ENCODE data around the gene TDRD15.
"Not testable (repeated sequence)": the region's sequence is repeated elsewhere in the genome, so short reads cannot be mapped to it uniquely, and the experiment has no call there.

TDRD15 gene

DNA sequence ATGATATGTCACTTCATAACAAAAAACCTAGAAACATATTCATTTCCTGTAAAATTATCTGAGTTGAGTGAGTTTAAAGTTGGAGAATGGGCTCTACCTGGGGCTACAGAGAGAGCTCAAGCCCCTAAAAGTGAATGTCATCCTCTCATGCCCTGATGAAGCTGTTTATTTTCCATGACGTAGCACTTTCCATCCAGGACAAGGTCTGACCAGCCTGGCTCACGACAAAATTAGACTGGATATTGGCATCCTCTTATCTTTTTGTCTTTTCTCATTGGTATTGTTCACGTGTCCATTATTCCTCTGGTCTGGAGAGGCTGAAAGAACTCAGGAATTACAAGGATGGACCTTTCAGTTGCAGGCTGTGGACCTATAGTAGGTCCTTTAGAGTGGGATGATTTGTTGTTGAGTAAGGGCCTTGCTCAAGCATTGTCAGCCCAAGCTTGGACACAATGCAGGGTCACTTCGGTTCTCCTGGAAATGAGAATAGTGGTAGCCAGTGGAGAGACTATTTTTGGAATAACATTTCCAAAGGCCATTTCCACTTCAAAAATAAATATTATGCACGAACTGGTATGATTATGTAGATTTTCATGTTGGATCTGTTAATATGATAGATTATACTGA, 24.4 kb upstream of the TDRD15 start:
- ChIA-PET POLR2A (no interaction called here), CTCF (no interaction called here)
- TF ChIP-seq LEF1 (IDR thresholded peaks at IDR 0.05; ENCODE audit: borderline replicate concordance) (no peak), SUZ12 (IDR thresholded peaks at IDR 0.05) (no peak), FOXM1 (IDR thresholded peaks at IDR 0.05; ENCODE audit: borderline replicate concordance) (no peak), HDGF (IDR thresholded peaks at IDR 0.05; ENCODE audit: borderline replicate concordance) (no peak), ARNT (IDR thresholded peaks at IDR 0.05) (no peak), ELF4 (IDR thresholded peaks at IDR 0.05) (no peak), TARDBP (IDR thresholded peaks at IDR 0.05) (no peak), CTBP1 (IDR thresholded peaks at IDR 0.05; ENCODE audit: borderline replicate concordance) (no peak), ZNF384 (IDR thresholded peaks at IDR 0.05) (no peak), FOXA1 (IDR thresholded peaks at IDR 0.05) (no peak), NFRKB (IDR thresholded peaks at IDR 0.05) (no peak)
- TF ChIP-seq, protein P1, sequence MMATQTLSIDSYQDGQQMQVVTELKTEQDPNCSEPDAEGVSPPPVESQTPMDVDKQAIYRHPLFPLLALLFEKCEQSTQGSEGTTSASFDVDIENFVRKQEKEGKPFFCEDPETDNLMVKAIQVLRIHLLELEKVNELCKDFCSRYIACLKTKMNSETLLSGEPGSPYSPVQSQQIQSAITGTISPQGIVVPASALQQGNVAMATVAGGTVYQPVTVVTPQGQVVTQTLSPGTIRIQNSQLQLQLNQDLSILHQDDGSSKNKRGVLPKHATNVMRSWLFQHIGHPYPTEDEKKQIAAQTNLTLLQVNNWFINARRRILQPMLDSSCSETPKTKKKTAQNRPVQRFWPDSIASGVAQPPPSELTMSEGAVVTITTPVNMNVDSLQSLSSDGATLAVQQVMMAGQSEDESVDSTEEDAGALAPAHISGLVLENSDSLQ (IDR thresholded peaks at IDR 0.05) = no peak
- no peak for DNase-seq (ENCODE audit: extremely low spot score)

DNA sequence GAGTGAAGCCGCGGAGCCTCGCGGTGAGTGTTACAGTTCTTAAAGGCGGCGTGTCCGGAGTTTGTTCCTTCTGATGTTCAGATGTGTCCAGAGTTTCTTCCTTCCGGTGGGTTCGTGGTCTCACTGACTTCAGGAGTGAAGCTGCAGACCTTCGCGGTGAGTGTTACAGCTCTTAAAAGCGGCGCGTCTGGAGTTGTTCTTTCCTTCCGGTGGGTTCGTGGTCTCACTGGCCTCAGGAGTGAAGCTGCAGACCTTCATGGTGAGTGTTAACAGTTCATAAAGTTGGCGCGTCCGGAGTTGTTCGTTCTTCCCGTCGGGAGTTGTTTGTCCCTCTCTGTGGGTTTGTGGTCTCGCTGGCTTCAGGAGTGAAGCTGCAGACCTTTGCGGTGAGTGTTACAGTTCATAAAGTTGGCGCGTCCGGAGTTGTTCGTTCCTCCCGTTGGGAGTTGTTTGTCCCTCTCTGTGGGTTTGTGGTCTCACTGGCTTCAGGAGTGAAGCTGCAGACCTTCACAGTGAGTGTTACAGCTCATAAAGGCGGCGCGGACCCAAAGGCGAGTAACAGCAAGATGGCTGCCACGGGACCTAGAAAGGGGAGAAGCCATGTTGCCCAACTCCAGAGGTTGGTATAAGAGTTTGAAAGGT, 22.1 kb upstream of the TDRD15 start:
- DNase-seq (ENCODE audit: extremely low spot score); CTCF ChIA-PET; POLR2A ChIA-PET: not testable (repeated sequence)

DNA sequence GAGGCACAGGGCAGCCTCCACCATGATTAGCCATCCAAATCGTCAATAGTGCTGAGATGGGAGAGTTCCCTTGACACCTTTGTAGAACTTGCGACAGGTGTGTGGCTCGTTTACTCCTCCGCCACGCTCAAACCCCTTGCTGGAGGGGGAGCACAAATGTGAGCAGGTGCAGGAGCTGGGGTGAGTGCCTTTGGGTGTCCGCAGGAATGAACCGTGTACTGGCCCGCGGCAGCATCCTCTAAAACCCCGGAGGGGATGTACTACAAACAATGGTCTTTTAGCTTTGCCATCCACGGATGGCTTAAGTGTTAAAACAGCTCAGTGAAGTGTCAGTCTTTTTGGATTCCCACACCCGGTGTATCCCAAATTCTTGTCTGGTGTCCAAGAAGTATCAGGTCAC, 21.4 kb upstream of the TDRD15 start:
- no peak for DNase-seq (ENCODE audit: extremely low spot score)
- TF ChIP-seq TARDBP (IDR thresholded peaks at IDR 0.05) (no peak), BHLHE40 (IDR thresholded peaks at IDR 0.05; ENCODE audit: borderline replicate concordance) (no peak)
- TF ChIP-seq, protein P1 (IDR thresholded peaks at IDR 0.05) = no peak
- ChIA-PET POLR2A (no interaction called here), CTCF (no interaction called here)

DNA sequence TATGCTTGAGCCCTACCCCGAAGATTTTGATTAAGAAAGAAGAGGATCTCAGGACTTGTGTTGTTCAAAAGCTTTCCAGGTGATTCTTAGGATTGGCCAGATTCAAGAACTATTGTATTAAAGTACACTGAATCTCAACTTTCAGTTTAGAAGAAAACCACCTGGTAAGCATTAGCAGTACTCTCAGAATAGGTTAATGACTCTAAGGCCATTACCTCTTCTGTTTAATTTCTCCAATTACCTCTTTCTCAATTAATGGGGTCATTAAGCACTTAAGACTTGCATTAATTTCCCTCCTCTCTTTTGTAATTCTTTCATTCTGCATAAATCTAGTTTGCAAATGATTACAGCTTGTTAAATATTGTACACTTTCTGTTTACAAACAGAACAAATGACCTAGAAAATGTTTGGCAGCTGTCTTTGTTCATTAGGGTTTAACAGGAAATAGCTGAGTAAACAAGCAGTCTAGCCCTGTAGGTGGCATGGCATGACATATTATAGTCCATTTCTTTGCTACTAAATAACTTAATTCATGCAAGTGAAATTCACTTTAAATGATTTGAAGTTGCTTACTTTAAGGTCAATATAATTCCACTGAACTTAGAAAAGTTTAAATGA, 20.4 kb upstream of the TDRD15 start:
- DNase-seq (ENCODE audit: extremely low spot score) = no peak
- CTCF ChIA-PET = no interaction called here

DNA sequence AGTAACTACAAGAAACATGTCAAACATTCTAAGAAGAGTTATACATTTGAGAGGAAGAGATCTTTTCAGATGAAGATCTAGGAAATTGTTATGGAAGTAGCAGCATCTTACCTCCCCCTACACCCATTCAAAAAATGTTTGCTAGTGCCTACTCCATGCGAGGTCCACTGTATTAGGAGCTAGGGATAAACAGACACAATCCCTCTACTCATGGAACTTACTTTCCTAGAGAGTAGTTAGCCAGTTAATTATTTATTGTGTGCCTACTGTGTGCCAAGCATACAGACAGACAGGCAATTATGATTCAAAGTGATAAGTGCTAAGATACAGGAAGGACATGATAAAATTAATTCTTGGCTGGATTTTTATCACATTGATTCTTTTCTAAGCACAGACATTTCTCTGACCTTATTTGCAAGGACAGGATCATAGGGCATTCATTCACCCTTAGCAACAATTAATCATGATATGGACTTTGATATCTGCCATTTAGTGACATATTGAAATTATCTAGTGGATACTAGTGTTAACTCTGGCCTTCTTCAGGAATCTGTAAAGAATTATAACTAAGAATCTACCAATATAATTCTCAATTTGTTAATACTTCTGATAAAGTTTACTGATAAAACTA, 19.6 kb upstream of the TDRD15 start:
- ChIA-PET POLR2A (no interaction called here), CTCF (no interaction called here)
- TF ChIP-seq FOXA1 (IDR thresholded peaks at IDR 0.05) (no peak), CTBP1 (IDR thresholded peaks at IDR 0.05; ENCODE audit: borderline replicate concordance) (no peak), LEF1 (IDR thresholded peaks at IDR 0.05; ENCODE audit: borderline replicate concordance) (no peak), ELF4 (IDR thresholded peaks at IDR 0.05) (no peak), FOXK2 (IDR thresholded peaks at IDR 0.05) (no peak), BHLHE40 (IDR thresholded peaks at IDR 0.05; ENCODE audit: borderline replicate concordance) (no peak), TARDBP (IDR thresholded peaks at IDR 0.05) (no peak), ARNT (IDR thresholded peaks at IDR 0.05) (no peak), FOXM1 (IDR thresholded peaks at IDR 0.05; ENCODE audit: borderline replicate concordance) (no peak), ZNF384 (IDR thresholded peaks at IDR 0.05) (no peak), NFRKB (IDR thresholded peaks at IDR 0.05) (no peak), SUZ12 (IDR thresholded peaks at IDR 0.05) (no peak), SP1 (IDR thresholded peaks at IDR 0.05) (no peak), L3MBTL2 (conservative IDR thresholded peaks at IDR 0.05) (no peak), HDGF (IDR thresholded peaks at IDR 0.05; ENCODE audit: borderline replicate concordance) (no peak)
- TF ChIP-seq, protein P1 (IDR thresholded peaks at IDR 0.05) = no peak
- no peak for DNase-seq (ENCODE audit: extremely low spot score)

More for the DNA sequence above, 20.4 kb upstream of the TDRD15 start:
- POLR2A ChIA-PET = no interaction called here
- TF ChIP-seq TARDBP (IDR thresholded peaks at IDR 0.05) = no peak
- TF ChIP-seq FOXM1 (IDR thresholded peaks at IDR 0.05; ENCODE audit: borderline replicate concordance) = no peak
- no peak for TF ChIP-seq BHLHE40 (IDR thresholded peaks at IDR 0.05; ENCODE audit: borderline replicate concordance)

DNA sequence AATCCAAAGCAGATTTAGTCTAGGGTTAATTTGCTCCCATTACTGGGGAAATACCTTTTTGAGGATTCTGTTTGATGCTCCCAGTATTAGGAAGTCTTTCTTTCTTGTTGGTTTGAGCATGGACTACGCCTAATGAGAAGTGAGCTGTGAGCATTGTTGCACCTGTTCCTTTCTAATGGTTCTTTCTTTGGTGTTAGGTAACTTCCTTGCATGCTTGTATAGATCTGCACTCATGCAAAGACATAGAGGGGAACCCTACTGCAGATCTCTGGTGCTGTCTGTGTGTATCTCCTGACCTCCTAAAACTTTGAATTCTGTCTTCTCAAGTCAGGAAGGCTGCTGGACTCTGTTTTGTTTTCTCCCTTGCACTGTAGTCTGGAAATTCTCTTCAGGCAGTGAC, 12.8 kb upstream of the TDRD15 start:
- DNase-seq (ENCODE audit: extremely low spot score) = no peak
- POLR2A ChIA-PET = no interaction called here
- CTCF ChIA-PET = no interaction called here
- TF ChIP-seq ARNT (IDR thresholded peaks at IDR 0.05) (no peak), HDGF (IDR thresholded peaks at IDR 0.05; ENCODE audit: borderline replicate concordance) (no peak), FOXM1 (IDR thresholded peaks at IDR 0.05; ENCODE audit: borderline replicate concordance) (no peak), ZNF384 (IDR thresholded peaks at IDR 0.05) (no peak), LEF1 (IDR thresholded peaks at IDR 0.05; ENCODE audit: borderline replicate concordance) (no peak), NFRKB (IDR thresholded peaks at IDR 0.05) (no peak), FOXK2 (IDR thresholded peaks at IDR 0.05) (no peak), L3MBTL2 (conservative IDR thresholded peaks at IDR 0.05) (no peak), FOXA1 (IDR thresholded peaks at IDR 0.05) (no peak), ELF4 (IDR thresholded peaks at IDR 0.05) (no peak), SP1 (IDR thresholded peaks at IDR 0.05) (no peak), CTBP1 (IDR thresholded peaks at IDR 0.05; ENCODE audit: borderline replicate concordance) (no peak), SUZ12 (IDR thresholded peaks at IDR 0.05) (no peak), BHLHE40 (IDR thresholded peaks at IDR 0.05; ENCODE audit: borderline replicate concordance) (no peak), TARDBP (IDR thresholded peaks at IDR 0.05) (no peak)
- TF ChIP-seq, protein P1 (IDR thresholded peaks at IDR 0.05) = no peak
